CD14-positive monocyte (primary cell): ENCODE measurements around the gene TPP2. TPM values are rescaled to one million over a fixed set of nuclear protein-coding genes. Genes with fewer than 3 reads are reported as not detected.

Experiments used
- DNase-seq, 3 donors: peaks; one replicate each; pipeline ENCODE4 v3.0.0-alpha.2; 2011 to 2022
- H2AFZ ChIP-seq: 2 replicates; pipeline ENCODE4 v1.6.0; 2012; ENCODE audit warnings: mild to moderate bottlenecking, low read depth, low read length, inconsistent platforms; ENCODE audit not compliant: insufficient read depth, poor library complexity, severe bottlenecking
- H3K27ac ChIP-seq, 2 donors: 1 replicate in 1 of 2; 2 replicates in 1 of 2; pipeline ENCODE4 v1.5.1; 2012 to 2013; ENCODE audit warnings: low read length in 2 of 2, control low read depth in 1 of 2, inconsistent platforms in 1 of 2, low read depth in 1 of 2, mild to moderate bottlenecking in 1 of 2
- H3K27me3 ChIP-seq, 2 donors: one replicate each; pipeline versions ENCODE4 v1.6.0 to v1.6.1; 2011 to 2013; ENCODE audit warnings: low read length in 2 of 2; ENCODE audit not compliant: control insufficient read depth in 2 of 2, insufficient read depth in 2 of 2
- H3K36me3 ChIP-seq, 2 donors: replicated peaks in 1 of 2; 1 replicate in 1 of 2; 2 replicates in 1 of 2; pipeline versions ENCODE4 v1.5.1 to v1.6.1; 2012 to 2013; ENCODE audit warnings: low read length in 2 of 2, control low read depth in 1 of 2, inconsistent platforms in 1 of 2, mild to moderate bottlenecking in 1 of 2; ENCODE audit not compliant: insufficient read depth in 2 of 2, control insufficient read depth in 1 of 2
- H3K4me1 ChIP-seq, 2 donors: 1 replicate in 1 of 2; 2 replicates in 1 of 2; pipeline versions ENCODE4 v1.5.1 to v1.6.1; 2012 to 2013; ENCODE audit warnings: low read length in 2 of 2, control low read depth in 1 of 2, inconsistent platforms in 1 of 2, mild to moderate bottlenecking in 1 of 2, moderate library complexity in 1 of 2; ENCODE audit not compliant: insufficient read depth in 2 of 2, control insufficient read depth in 1 of 2
- H3K4me2 ChIP-seq: replicated peaks from 2 replicates; pipeline ENCODE3; 2012; ENCODE audit warnings: low read length, moderate library complexity, mild to moderate bottlenecking; ENCODE audit not compliant: poor library complexity, severe bottlenecking; ENCODE audit errors: extremely low read depth
- H3K4me3 ChIP-seq, 3 experiments: fragments of 200-600 bp in 1 of 3; sonication (generic) in 1 of 3; replicated peaks in 1 of 3; 1 replicate in 2 of 3; 2 replicates in 1 of 3; pipeline ENCODE4 v1.5.1; 2011 to 2013; ENCODE audit warnings: low read length in 3 of 3, mild to moderate bottlenecking in 3 of 3, control low read depth in 2 of 3, low read depth in 2 of 3, inconsistent platforms in 1 of 3, moderate library complexity in 1 of 3
- H3K79me2 ChIP-seq: 2 replicates; pipeline ENCODE4 v1.6.0; 2012; ENCODE audit warnings: mild to moderate bottlenecking, control low read depth, inconsistent platforms, low read length, moderate library complexity; ENCODE audit not compliant: insufficient read depth
- H3K9ac ChIP-seq: 2 replicates; pipeline ENCODE4 v1.6.0; 2017; ENCODE audit warnings: low read length, mild to moderate bottlenecking; ENCODE audit not compliant: insufficient read depth, poor library complexity, severe bottlenecking
- H3K9me3 ChIP-seq, 2 donors: replicated peaks in 1 of 2; 1 replicate in 1 of 2; 2 replicates in 1 of 2; pipeline versions ENCODE4 v1.5.1 to v1.6.1; 2012 to 2013; ENCODE audit warnings: low read length in 2 of 2, control low read depth in 1 of 2; ENCODE audit not compliant: control insufficient read depth in 1 of 2, insufficient read depth in 1 of 2
- H4K20me1 ChIP-seq: 2 replicates; pipeline ENCODE4 v1.6.0; 2012; ENCODE audit warnings: mild to moderate bottlenecking, low read length, control low read depth, moderate library complexity; ENCODE audit not compliant: insufficient read depth
- H3K27ac Mint-ChIP-seq, 7 donors: one replicate each; pipeline ENCODE4 v1.8.0; 2020; ENCODE audit warnings: mild to moderate bottlenecking in 7 of 7, mixed read lengths in 7 of 7, moderate library complexity in 6 of 7, inconsistent platforms in 2 of 7
- H3K27me3 Mint-ChIP-seq, 3 donors: one replicate each; pipeline ENCODE4 v1.8.0; 2021 to 2022; ENCODE audit warnings: low read depth in 3 of 3, mild to moderate bottlenecking in 3 of 3, mixed read lengths in 3 of 3, moderate library complexity in 3 of 3, inconsistent platforms in 1 of 3
- H3K36me3 Mint-ChIP-seq, 2 donors: one replicate each; pipeline ENCODE4 v1.8.0; 2020; ENCODE audit warnings: mixed read lengths in 2 of 2, inconsistent platforms in 1 of 2, mild to moderate bottlenecking in 1 of 2
- H3K4me1 Mint-ChIP-seq: one replicate; pipeline ENCODE4 v1.8.0; 2020; ENCODE audit warnings: mild to moderate bottlenecking, mixed read lengths
- H3K4me3 Mint-ChIP-seq, 2 donors: one replicate each; pipeline ENCODE4 v1.8.0; 2020; ENCODE audit warnings: mild to moderate bottlenecking in 2 of 2, mixed read lengths in 2 of 2, moderate library complexity in 1 of 2
- H3K9me3 Mint-ChIP-seq, 7 donors: one replicate each; pipeline ENCODE4 v1.8.0; 2020 to 2022; ENCODE audit warnings: mixed read lengths in 7 of 7, mild to moderate bottlenecking in 6 of 7, moderate library complexity in 6 of 7, inconsistent platforms in 2 of 7
- CTCF ChIP-seq: fragments of 200-600 bp; IDR thresholded peaks from one replicate; pipeline ENCODE4 v1.8.0; 2022; ENCODE audit warnings: antibody characterized with exemption, mild to moderate bottlenecking
- WGBS: methylation state at CpG from one replicate; pipeline ENCODE4 v1.1.5; 2013; ENCODE audit warnings: missing lambda C conversion rate; ENCODE audit not compliant: insufficient coverage; 5-methylcytosine and 5-hydroxymethylcytosine counted together
- intact Hi-C, 2 donors: fragments of 100-400 bp; cut with micrococcal nuclease; formaldehyde crosslinking; loops; one replicate each; pipeline versions ENCODE4 v1.15.0 to v1.15.1; 2023
- polyA plus RNA-seq, 3 donors: library from polyadenylated mRNA; depleted of rRNA in 1 of 3; unstranded in 2 of 3; stranded (reverse) in 1 of 3; fragments of 300-500 nt in 2 of 3; fragments of >200 nt in 1 of 3; fragmentation: Illumina TruSeq in 2 of 3; gene quantifications; 1 replicate in 2 of 3; 2 replicates in 1 of 3; pipeline ENCODE4 v1.2.3, GENCODE V29; 2012 to 2021

The TPP2 gene
- polyA plus RNA-seq, 3 donors: 18.0 to 39.7 (median 26.0) TPM

- Histone ChIP-seq H3K4me3 (no peak overlapping the region), H3K79me2 (no peaks in the 10 kb centered on the region), H2AFZ (no peak overlapping the region), H3K27me3 (no peaks in the 10 kb centered on the region), H4K20me1 (no peaks in the 10 kb centered on the region), H3K27ac (no peak overlapping the region), H3K36me3 (peaks cover 54 to 93% of the 10 kb centered on the region in 2 donors), H3K4me2 (no peak overlapping the region), H3K9me3 (peaks cover 0 to 5% of the 10 kb centered on the region in 2 donors), H3K9ac (no peak overlapping the region), H3K4me1 (no peaks in the 10 kb centered on the region)
- no peak for TF ChIP-seq CTCF
- no peaks in the 10 kb centered on the region for H3K27me3 Mint-ChIP-seq
- DNase-seq: no peak
- intact Hi-C loops: no loop called here
- no peaks in the 10 kb centered on the region for H3K4me1 Mint-ChIP-seq
- no CpG with 5 or more reads among the region's 3 CpGs for WGBS
- H3K36me3 Mint-ChIP-seq: peaks cover 48 to 50% of the 10 kb centered on the region in 2 donors
- peak overlapping the region in 2 of 7 donors; percentile 3 to 28 for H3K27ac Mint-ChIP-seq
- H3K4me3 Mint-ChIP-seq: no peak overlapping the region
- peaks cover 0 to 5% (median 0%) of the 10 kb centered on the region in 7 donors for H3K9me3 Mint-ChIP-seq
Observed at GRCh38 chr13:102658660-102659059, 61.9 kb downstream of the TPP2 start.

- Mint-ChIP-seq H3K9me3 (peaks cover 0 to 5% (median 0%) of the 10 kb centered on the region in 7 donors), H3K36me3 (peaks cover 54 to 55% of the 10 kb centered on the region in 2 donors), H3K27ac (peak overlapping the region in 1 of 7 donors; percentile 28), H3K27me3 (no peaks in the 10 kb centered on the region), H3K4me3 (no peak overlapping the region), H3K4me1 (no peaks in the 10 kb centered on the region)
- no peaks in the 10 kb centered on the region for H4K20me1 ChIP-seq
- no peak overlapping the region for H3K4me2 ChIP-seq
- H3K27ac ChIP-seq: no peak overlapping the region
- peaks cover 58 to 93% of the 10 kb centered on the region in 2 donors for H3K36me3 ChIP-seq
- no peaks in the 10 kb centered on the region for H3K27me3 ChIP-seq
- H3K9ac ChIP-seq: no peak overlapping the region
- intact Hi-C loops: no loop called here
- DNase-seq: no peak
- no peak overlapping the region for H2AFZ ChIP-seq
- no peak for TF ChIP-seq CTCF
- no peak overlapping the region for H3K4me3 ChIP-seq
- peaks cover 0 to 5% of the 10 kb centered on the region in 2 donors for H3K9me3 ChIP-seq
- no peaks in the 10 kb centered on the region for H3K4me1 ChIP-seq
- no peaks in the 10 kb centered on the region for H3K79me2 ChIP-seq
Observed at GRCh38 chr13:102659168-102659713, 62.5 kb downstream of the TPP2 start.
